GM23248 (cell line): Measurements from ENCODE around the gene RCC2. TPM values are rescaled to one million over a fixed set of nuclear protein-coding genes. Genes with fewer than 3 reads are reported as not detected.
A peak's percentile ranks its signal among the peaks of the same experiment; 100 is the strongest.

Experiments
- DNase-seq: peaks from one replicate; pipeline ENCODE4 v3.0.0-alpha.2; 2015
- H2AFZ ChIP-seq: fragments of 200-600 bp; sonication (generic); 2 replicates; pipeline ENCODE4 v1.6.1; 2016; ENCODE audit warnings: antibody characterized with exemption
- H3F3A ChIP-seq: fragments of 200-600 bp; sonication (generic); 2 replicates; pipeline ENCODE4 v1.6.1; 2016; ENCODE audit warnings: mild to moderate bottlenecking, antibody characterized with exemption, mixed run types; ENCODE audit not compliant: insufficient read depth
- H3K27ac ChIP-seq: fragments of 200-600 bp; sonication (generic); 2 replicates; pipeline ENCODE4 v1.5.1; 2016; ENCODE audit warnings: mild to moderate bottlenecking
- H3K27me3 ChIP-seq: fragments of 200-600 bp; sonication (generic); replicated peaks from 2 replicates; pipeline ENCODE4 v1.6.1; 2016; ENCODE audit warnings: mild to moderate bottlenecking; ENCODE audit not compliant: insufficient read depth
- H3K36me3 ChIP-seq: fragments of 200-600 bp; sonication (generic); 2 replicates; pipeline ENCODE4 v1.6.1; 2016; ENCODE audit warnings: low read depth, mild to moderate bottlenecking
- H3K4me1 ChIP-seq: fragments of 200-600 bp; sonication (generic); 2 replicates; pipeline ENCODE4 v1.6.1; 2016; ENCODE audit warnings: mild to moderate bottlenecking; ENCODE audit not compliant: insufficient read depth
- H3K4me2 ChIP-seq: fragments of 200-600 bp; sonication (generic); one replicate; pipeline ENCODE4 v1.6.1; 2016; ENCODE audit warnings: mild to moderate bottlenecking; ENCODE audit not compliant: unreplicated experiment
- H3K4me3 ChIP-seq: fragments of 200-600 bp; sonication (generic); 2 replicates; pipeline ENCODE4 v1.5.1; 2016; ENCODE audit warnings: mild to moderate bottlenecking
- H3K79me2 ChIP-seq: fragments of 200-600 bp; sonication (generic); 2 replicates; pipeline ENCODE4 v1.6.1; 2016; ENCODE audit warnings: mild to moderate bottlenecking; ENCODE audit not compliant: insufficient read depth
- H3K9ac ChIP-seq: fragments of 200-600 bp; sonication (generic); 2 replicates; pipeline ENCODE4 v1.6.1; 2016; ENCODE audit warnings: mild to moderate bottlenecking
- H3K9me2 ChIP-seq: fragments of 200-600 bp; sonication (generic); 2 replicates; pipeline ENCODE4 v1.6.1; 2016; ENCODE audit warnings: mixed run types, mild to moderate bottlenecking, moderate library complexity; ENCODE audit not compliant: insufficient read depth
- H3K9me3 ChIP-seq: fragments of 200-600 bp; sonication (generic); one replicate; pipeline ENCODE4 v1.6.1; 2017; ENCODE audit warnings: low read depth
- H4K20me1 ChIP-seq: fragments of 200-600 bp; sonication (generic); 2 replicates; pipeline ENCODE4 v1.6.0; 2016; ENCODE audit not compliant: insufficient read depth
- EZH2 ChIP-seq: fragments of 200-600 bp; sonication (generic); IDR thresholded peaks from 2 replicates; pipeline ENCODE4 v1.6.1; 2018; ENCODE audit warnings: antibody characterized with exemption, mild to moderate bottlenecking; ENCODE audit not compliant: insufficient read depth, poor library complexity, severe bottlenecking
- EZH2phosphoT487 ChIP-seq: fragments of 200-600 bp; sonication (generic); IDR thresholded peaks from 2 replicates; pipeline ENCODE4 v1.6.1; 2018; ENCODE audit warnings: antibody characterized with exemption, moderate library complexity, mild to moderate bottlenecking, low read depth; ENCODE audit not compliant: insufficient read depth
- WGBS, 2 experiments: methylation state at CpG; one replicate each; pipeline ENCODE4 v1.1.6; 2015 to 2017; ENCODE audit warnings: low lambda C conversion rate in 2 of 2, low coverage in 1 of 2; ENCODE audit errors: missing lambda C conversion rate in 2 of 2; 5-methylcytosine and 5-hydroxymethylcytosine counted together
- in situ Hi-C: fragments of 300-500 bp; cut with MboI; formaldehyde crosslinking; loops from 2 replicates; pipeline ENCODE4 v1.15.0; 2020
- polyA plus RNA-seq: library from polyadenylated mRNA; unstranded; fragments of >200 nt; fragmentation: Nextera tagmentation; extraction: Ambion mirVana; gene quantifications from 2 replicates; pipeline ENCODE4 v1.2.1, GENCODE V29; 2016
- total RNA-seq: library from RNA; depleted of rRNA; stranded (reverse); fragments of >200 nt; shearing (Covaris generic); gene quantifications from 2 replicates; pipeline ENCODE4 v1.2.3, GENCODE V29; 2014

Gene RCC2
- total and polyA plus RNA-seq, 2 experiments from 2014 or later, result 10.9 to 38.3 TPM

- Histone ChIP-seq H3K36me3 (no peaks in the 10 kb centered on the region), H3K27me3 (no peaks in the 10 kb centered on the region), H3K27ac (no peak overlapping the region), H4K20me1 (no peaks in the 10 kb centered on the region), H3K79me2 (no peaks in the 10 kb centered on the region), H3K4me2 (no peak overlapping the region), H2AFZ (no peak overlapping the region), H3F3A (no peaks in the 10 kb centered on the region), H3K9ac (no peak overlapping the region), H3K9me2 (no peaks in the 10 kb centered on the region), H3K4me3 (no peak overlapping the region), H3K9me3 (no peaks in the 10 kb centered on the region), H3K4me1 (no peaks in the 10 kb centered on the region)
- in situ Hi-C loops, result no loop called here
- TF ChIP-seq EZH2phosphoT487, result no peak
- no peak for TF ChIP-seq EZH2
- 78 to 83% methylated on average over 7 of the region's 7 CpGs for WGBS, 2 experiments
- DNase-seq, result no peak
Measured at GRCh38 chr1:17451731-17452130, 12.3 kb upstream of the RCC2 start.

- Histone ChIP-seq H3K79me2 (no peaks in the 10 kb centered on the region), H2AFZ (no peak overlapping the region), H3F3A (peaks cover 9% of the 10 kb centered on the region), H4K20me1 (no peaks in the 10 kb centered on the region), H3K4me2 (no peak overlapping the region), H3K9ac (no peak overlapping the region), H3K9me3 (no peaks in the 10 kb centered on the region), H3K4me3 (no peak overlapping the region), H3K27me3 (no peaks in the 10 kb centered on the region), H3K27ac (no peak overlapping the region), H3K9me2 (no peaks in the 10 kb centered on the region), H3K36me3 (no peaks in the 10 kb centered on the region), H3K4me1 (peaks cover 8% of the 10 kb centered on the region; the same call in 1 of the 2 replicates)
- TF ChIP-seq EZH2phosphoT487 (no peak), EZH2 (no peak)
- WGBS, 2 experiments, result 68 to 75% methylated on average over 12 of the region's 12 CpGs
- peak; percentile 13 for DNase-seq
- in situ Hi-C loops, result no loop called here
Measured at GRCh38 chr1:17447501-17447992, 8.1 kb upstream of the RCC2 start.

- no peaks in the 10 kb centered on the region for H3K9me2 ChIP-seq
- TF ChIP-seq EZH2phosphoT487 (no peak), EZH2 (no peak)
- no peak overlapping the region for H3K4me3 ChIP-seq
- peaks cover 10% of the 10 kb centered on the region for H3K79me2 ChIP-seq
- in situ Hi-C loops, result no loop called here
- no peaks in the 10 kb centered on the region for H3K9me3 ChIP-seq
- peak overlapping the region; percentile 28; the same call in 1 of the 2 replicates for H3K9ac ChIP-seq
- peaks cover 26% of the 10 kb centered on the region for H3K4me1 ChIP-seq
- H3K27ac ChIP-seq, result peak overlapping the region; percentile 58
- DNase-seq, result no peak
- 84 to 90% methylated on average over 6 of the region's 6 CpGs for WGBS, 2 experiments
- H3K36me3 ChIP-seq, result no peaks in the 10 kb centered on the region
- no peaks in the 10 kb centered on the region for H4K20me1 ChIP-seq
- H3F3A ChIP-seq, result peaks cover 20% of the 10 kb centered on the region
- no peak overlapping the region for H2AFZ ChIP-seq
- no peaks in the 10 kb centered on the region for H3K27me3 ChIP-seq
- H3K4me2 ChIP-seq, result no peak overlapping the region
Measured at GRCh38 chr1:17442841-17443240, 3.4 kb upstream of the RCC2 start.

- Histone ChIP-seq H3K9ac (no peak overlapping the region), H2AFZ (no peak overlapping the region), H3K36me3 (no peaks in the 10 kb centered on the region), H3F3A (peaks cover 20% of the 10 kb centered on the region), H3K4me2 (no peak overlapping the region), H3K27ac (peak overlapping the region; percentile 62), H3K27me3 (no peaks in the 10 kb centered on the region), H3K4me3 (no peak overlapping the region), H3K79me2 (peaks cover 15% of the 10 kb centered on the region), H3K9me3 (no peaks in the 10 kb centered on the region), H4K20me1 (no peaks in the 10 kb centered on the region), H3K9me2 (no peaks in the 10 kb centered on the region), H3K4me1 (peaks cover 26% of the 10 kb centered on the region)
- TF ChIP-seq EZH2 (no peak), EZH2phosphoT487 (no peak)
- 90 to 97% methylated on average over 4 of the region's 4 CpGs for WGBS, 2 experiments
- in situ Hi-C loops, result no loop called here
- no peak for DNase-seq
Measured at GRCh38 chr1:17441993-17442357, 2.5 kb upstream of the RCC2 start.
